Muscle of arm (tissue), 12 donors: ENCODE results near the gene GFI1. TPM values are rescaled to one million over a fixed set of nuclear protein-coding genes. Genes with fewer than 3 reads are reported as not detected.
"Not testable (repeated sequence)": the region's sequence is repeated elsewhere in the genome, so short reads cannot be mapped to it uniquely, and the experiment has no call there.

ENCODE experiments used
- DNase-seq: peaks from one replicate; pipeline ENCODE4 v3.0.0-alpha.2; 2013
- polyA plus RNA-seq, 12 donors: library from polyadenylated mRNA; unstranded; fragments of 120-200 nt; gene quantifications; one replicate each; pipeline ENCODE4 v1.2.1, GENCODE V29; 2013; ENCODE audit not compliant: insufficient read length in 12 of 12

Gene GFI1
- polyA plus RNA-seq, 12 donors: 0.14 to 0.65 (median 0.28) TPM; not detected in 2

GRCh38 chr1:92466683-92467352, 19.9 kb downstream of the GFI1 start:
- DNase-seq: no peak

- DNase-seq: no peak
Observed at GRCh38 chr1:92465256-92465647, 21.5 kb downstream of the GFI1 start.

GRCh38 chr1:92464588-92465255, 22.0 kb downstream of the GFI1 start:
- no peak for DNase-seq

- DNase-seq: no peak
Observed at GRCh38 chr1:92461364-92462097, 25.2 kb downstream of the GFI1 start.

- DNase-seq: no peak
Observed at GRCh38 chr1:92459871-92460320, 26.8 kb downstream of the GFI1 start.

- DNase-seq: no peak
Observed at GRCh38 chr1:92458146-92458545, 28.6 kb downstream of the GFI1 start.

GRCh38 chr1:92447976-92448375, 38.7 kb downstream of the GFI1 start:
- DNase-seq: no peak

- no peak for DNase-seq
Observed at GRCh38 chr1:92447033-92447681, 39.6 kb downstream of the GFI1 start.

- no peak for DNase-seq
Observed at GRCh38 chr1:92446546-92446945, 40.2 kb downstream of the GFI1 start.

GRCh38 chr1:92445865-92446264, 40.9 kb downstream of the GFI1 start:
- no peak for DNase-seq

- DNase-seq: no peak
Observed at GRCh38 chr1:92444351-92444750, 42.4 kb downstream of the GFI1 start.

GRCh38 chr1:92443893-92444292, 42.8 kb downstream of the GFI1 start:
- DNase-seq: no peak

- DNase-seq: no peak
Observed at GRCh38 chr1:92442351-92442750, 44.4 kb downstream of the GFI1 start.

GRCh38 chr1:92441697-92442342, 44.9 kb downstream of the GFI1 start:
- DNase-seq: no peak

GRCh38 chr1:92441316-92441696, 45.4 kb downstream of the GFI1 start:
- DNase-seq: no peak

- DNase-seq: no peak
Observed at GRCh38 chr1:92439291-92439690, 47.4 kb downstream of the GFI1 start.

- DNase-seq: not testable (repeated sequence)
Observed at GRCh38 chr1:92434572-92434971, 52.2 kb downstream of the GFI1 start.

GRCh38 chr1:92430030-92430429, 56.7 kb downstream of the GFI1 start:
- DNase-seq: no peak

- no peak for DNase-seq
Observed at GRCh38 chr1:92425617-92426016, 61.1 kb downstream of the GFI1 start.
